ENCODE data around the gene MED17. TPM values are rescaled to one million over a fixed set of nuclear protein-coding genes. Genes with fewer than 3 reads are reported as not detected.

The MED17 gene
- total RNA-seq, 1 experiment from 2014 or later = 29.6 TPM

DNA sequence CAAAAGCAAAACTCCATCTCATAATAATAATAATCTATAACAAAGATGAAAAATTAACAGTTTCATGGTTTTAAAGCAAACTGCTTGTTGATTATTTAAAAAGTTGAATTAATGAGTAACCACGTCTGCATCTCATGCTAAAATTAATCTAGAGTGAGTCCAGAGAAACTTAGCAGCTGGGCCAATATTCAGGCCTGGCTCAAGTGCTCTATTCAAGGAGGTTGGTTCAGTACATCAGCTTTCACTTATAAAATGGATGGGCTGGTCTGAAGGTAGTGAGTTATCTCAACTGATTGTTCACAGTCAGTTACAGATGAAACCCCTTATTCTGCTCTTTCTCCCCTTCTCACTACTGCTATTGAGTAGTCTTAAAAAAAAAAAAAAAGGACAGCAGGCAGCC, 43.3 kb downstream of the MED17 start:
- DNase-seq (ENCODE audit: low spot score) = no peak
- Mint-ChIP-seq H3K27me3 (ENCODE audit: low read depth) (no peaks in the 10 kb centered on the region), H3K27ac (no peak overlapping the region), H3K9me3 (no peaks in the 10 kb centered on the region), H3K4me3 (no peak overlapping the region), H3K36me3 (no peaks in the 10 kb centered on the region), H3K4me1 (no peaks in the 10 kb centered on the region)
- CTCF ChIA-PET = no interaction called here
- POLR2A ChIA-PET = no interaction called here
- no peak for TF ChIP-seq SMAD3 (CRISPR knock-in tag; IDR thresholded peaks at IDR 0.05; ENCODE audit: borderline replicate concordance)
- no peak for TF ChIP-seq FOXP4 (CRISPR knock-in tag; IDR thresholded peaks at IDR 0.05)
- no peak for TF ChIP-seq FOXP1 (CRISPR knock-in tag; IDR thresholded peaks at IDR 0.05; ENCODE audit: borderline replicate concordance)
- TF ChIP-seq PRRX2 (CRISPR knock-in tag; IDR thresholded peaks at IDR 0.05) = no peak
- TF ChIP-seq ZNF671 (CRISPR knock-in tag; IDR thresholded peaks at IDR 0.05) = no peak
- TF ChIP-seq GTF2I (CRISPR knock-in tag; conservative IDR thresholded peaks at IDR 0.05) = no peak
- TF ChIP-seq NFE2L1 (CRISPR knock-in tag; IDR thresholded peaks at IDR 0.05) = no peak
- TF ChIP-seq, protein P1, sequence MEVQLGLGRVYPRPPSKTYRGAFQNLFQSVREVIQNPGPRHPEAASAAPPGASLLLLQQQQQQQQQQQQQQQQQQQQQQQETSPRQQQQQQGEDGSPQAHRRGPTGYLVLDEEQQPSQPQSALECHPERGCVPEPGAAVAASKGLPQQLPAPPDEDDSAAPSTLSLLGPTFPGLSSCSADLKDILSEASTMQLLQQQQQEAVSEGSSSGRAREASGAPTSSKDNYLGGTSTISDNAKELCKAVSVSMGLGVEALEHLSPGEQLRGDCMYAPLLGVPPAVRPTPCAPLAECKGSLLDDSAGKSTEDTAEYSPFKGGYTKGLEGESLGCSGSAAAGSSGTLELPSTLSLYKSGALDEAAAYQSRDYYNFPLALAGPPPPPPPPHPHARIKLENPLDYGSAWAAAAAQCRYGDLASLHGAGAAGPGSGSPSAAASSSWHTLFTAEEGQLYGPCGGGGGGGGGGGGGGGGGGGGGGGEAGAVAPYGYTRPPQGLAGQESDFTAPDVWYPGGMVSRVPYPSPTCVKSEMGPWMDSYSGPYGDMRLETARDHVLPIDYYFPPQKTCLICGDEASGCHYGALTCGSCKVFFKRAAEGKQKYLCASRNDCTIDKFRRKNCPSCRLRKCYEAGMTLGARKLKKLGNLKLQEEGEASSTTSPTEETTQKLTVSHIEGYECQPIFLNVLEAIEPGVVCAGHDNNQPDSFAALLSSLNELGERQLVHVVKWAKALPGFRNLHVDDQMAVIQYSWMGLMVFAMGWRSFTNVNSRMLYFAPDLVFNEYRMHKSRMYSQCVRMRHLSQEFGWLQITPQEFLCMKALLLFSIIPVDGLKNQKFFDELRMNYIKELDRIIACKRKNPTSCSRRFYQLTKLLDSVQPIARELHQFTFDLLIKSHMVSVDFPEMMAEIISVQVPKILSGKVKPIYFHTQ (CRISPR knock-in tag; IDR thresholded peaks at IDR 0.05) = no peak
- TF ChIP-seq TP53 (CRISPR knock-in tag; IDR thresholded peaks at IDR 0.05) = no peak
- no peak for TF ChIP-seq ZNF219 (CRISPR knock-in tag; IDR thresholded peaks at IDR 0.05; ENCODE audit: borderline replicate concordance)
- TF ChIP-seq ATF3 (CRISPR knock-in tag; conservative IDR thresholded peaks at IDR 0.05) = no peak
- TF ChIP-seq, protein P2, sequence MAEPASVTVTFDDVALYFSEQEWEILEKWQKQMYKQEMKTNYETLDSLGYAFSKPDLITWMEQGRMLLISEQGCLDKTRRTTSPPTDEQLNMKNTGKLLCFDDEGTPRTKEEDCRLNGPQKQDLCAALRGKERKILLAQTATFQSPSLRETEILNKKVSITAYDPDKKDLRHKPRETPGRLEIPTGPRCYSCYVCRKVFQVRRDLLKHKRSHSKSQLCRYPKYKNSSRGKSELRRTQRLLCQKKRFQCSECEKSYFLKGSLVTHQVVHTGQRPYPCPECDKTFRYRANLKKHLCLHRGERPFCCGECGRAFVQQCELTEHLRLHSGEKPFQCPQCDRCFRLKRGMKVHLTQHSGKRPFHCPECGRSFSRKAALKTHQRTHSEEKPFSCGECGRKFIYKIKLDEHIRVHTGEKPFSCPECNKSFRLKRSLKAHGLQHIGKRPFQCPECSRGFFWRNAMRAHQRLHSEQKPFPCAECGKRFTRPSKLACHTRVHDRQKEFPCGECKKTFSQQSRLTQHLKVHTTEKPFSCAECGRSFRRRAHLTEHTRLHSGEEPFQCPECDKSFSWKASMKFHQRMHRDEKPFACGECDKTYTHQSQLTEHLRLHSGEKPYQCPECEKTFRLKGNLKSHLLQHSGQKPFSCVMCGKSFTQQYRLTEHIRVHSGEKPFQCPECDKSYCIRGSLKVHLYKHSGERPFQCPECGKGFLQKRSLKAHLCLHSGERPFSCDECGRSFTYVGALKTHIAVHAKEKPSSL (CRISPR knock-in tag; conservative IDR thresholded peaks at IDR 0.05) = no peak
- no peak for ATAC-seq

- H3K4me1 Mint-ChIP-seq = no peaks in the 10 kb centered on the region; the same call in 1 of the 2 replicates
- H3K27ac Mint-ChIP-seq = no peak overlapping the region
- POLR2A ChIA-PET = no interaction called here
- ATAC-seq (no peak), DNase-seq (ENCODE audit: low spot score) (no peak)
- H3K27me3 Mint-ChIP-seq (ENCODE audit: low read depth) = no peaks in the 10 kb centered on the region
- no peaks in the 10 kb centered on the region for H3K36me3 Mint-ChIP-seq
- H3K9me3 Mint-ChIP-seq = no peaks in the 10 kb centered on the region
- CTCF ChIA-PET = interaction anchor here (2.5 kb wide), 1 partner anchor 66 kb away, joined by 10 read pairs; no protein-coding TSS in a partner anchor
- no peak overlapping the region for H3K4me3 Mint-ChIP-seq
- no peak for TF ChIP-seq ARID4B (CRISPR knock-in tag; IDR thresholded peaks at IDR 0.05; ENCODE audit: borderline replicate concordance)
- TF ChIP-seq ZBTB21 (CRISPR knock-in tag; IDR thresholded peaks at IDR 0.05; ENCODE audit: borderline replicate concordance) = no peak
- TF ChIP-seq, protein P3, sequence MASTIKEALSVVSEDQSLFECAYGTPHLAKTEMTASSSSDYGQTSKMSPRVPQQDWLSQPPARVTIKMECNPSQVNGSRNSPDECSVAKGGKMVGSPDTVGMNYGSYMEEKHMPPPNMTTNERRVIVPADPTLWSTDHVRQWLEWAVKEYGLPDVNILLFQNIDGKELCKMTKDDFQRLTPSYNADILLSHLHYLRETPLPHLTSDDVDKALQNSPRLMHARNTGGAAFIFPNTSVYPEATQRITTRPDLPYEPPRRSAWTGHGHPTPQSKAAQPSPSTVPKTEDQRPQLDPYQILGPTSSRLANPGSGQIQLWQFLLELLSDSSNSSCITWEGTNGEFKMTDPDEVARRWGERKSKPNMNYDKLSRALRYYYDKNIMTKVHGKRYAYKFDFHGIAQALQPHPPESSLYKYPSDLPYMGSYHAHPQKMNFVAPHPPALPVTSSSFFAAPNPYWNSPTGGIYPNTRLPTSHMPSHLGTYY (CRISPR knock-in tag; IDR thresholded peaks at IDR 0.05) = no peak
- TF ChIP-seq, protein P2 (CRISPR knock-in tag; conservative IDR thresholded peaks at IDR 0.05) = no peak
- no peak for TF ChIP-seq ZNF263 (CRISPR knock-in tag; IDR thresholded peaks at IDR 0.05; ENCODE audit: low read depth)
- TF ChIP-seq, protein P4, sequence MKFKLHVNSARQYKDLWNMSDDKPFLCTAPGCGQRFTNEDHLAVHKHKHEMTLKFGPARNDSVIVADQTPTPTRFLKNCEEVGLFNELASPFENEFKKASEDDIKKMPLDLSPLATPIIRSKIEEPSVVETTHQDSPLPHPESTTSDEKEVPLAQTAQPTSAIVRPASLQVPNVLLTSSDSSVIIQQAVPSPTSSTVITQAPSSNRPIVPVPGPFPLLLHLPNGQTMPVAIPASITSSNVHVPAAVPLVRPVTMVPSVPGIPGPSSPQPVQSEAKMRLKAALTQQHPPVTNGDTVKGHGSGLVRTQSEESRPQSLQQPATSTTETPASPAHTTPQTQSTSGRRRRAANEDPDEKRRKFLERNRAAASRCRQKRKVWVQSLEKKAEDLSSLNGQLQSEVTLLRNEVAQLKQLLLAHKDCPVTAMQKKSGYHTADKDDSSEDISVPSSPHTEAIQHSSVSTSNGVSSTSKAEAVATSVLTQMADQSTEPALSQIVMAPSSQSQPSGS (CRISPR knock-in tag; IDR thresholded peaks at IDR 0.05; ENCODE audit: borderline replicate concordance, low read depth) = no peak
- no peak for TF ChIP-seq ZNF317 (CRISPR knock-in tag; IDR thresholded peaks at IDR 0.05; ENCODE audit: borderline replicate concordance, low read depth)
Observed at GRCh38 chr11:93829598-93829997, 45.5 kb downstream of the MED17 start.

All from WTC11 (cell line).